ENCODE data around the gene C5AR2.

GRCh38 chr19:47381653-47382279 lies 49.8 kb downstream of the C5AR2 start:
- TF ChIP-seq, protein P1, sequence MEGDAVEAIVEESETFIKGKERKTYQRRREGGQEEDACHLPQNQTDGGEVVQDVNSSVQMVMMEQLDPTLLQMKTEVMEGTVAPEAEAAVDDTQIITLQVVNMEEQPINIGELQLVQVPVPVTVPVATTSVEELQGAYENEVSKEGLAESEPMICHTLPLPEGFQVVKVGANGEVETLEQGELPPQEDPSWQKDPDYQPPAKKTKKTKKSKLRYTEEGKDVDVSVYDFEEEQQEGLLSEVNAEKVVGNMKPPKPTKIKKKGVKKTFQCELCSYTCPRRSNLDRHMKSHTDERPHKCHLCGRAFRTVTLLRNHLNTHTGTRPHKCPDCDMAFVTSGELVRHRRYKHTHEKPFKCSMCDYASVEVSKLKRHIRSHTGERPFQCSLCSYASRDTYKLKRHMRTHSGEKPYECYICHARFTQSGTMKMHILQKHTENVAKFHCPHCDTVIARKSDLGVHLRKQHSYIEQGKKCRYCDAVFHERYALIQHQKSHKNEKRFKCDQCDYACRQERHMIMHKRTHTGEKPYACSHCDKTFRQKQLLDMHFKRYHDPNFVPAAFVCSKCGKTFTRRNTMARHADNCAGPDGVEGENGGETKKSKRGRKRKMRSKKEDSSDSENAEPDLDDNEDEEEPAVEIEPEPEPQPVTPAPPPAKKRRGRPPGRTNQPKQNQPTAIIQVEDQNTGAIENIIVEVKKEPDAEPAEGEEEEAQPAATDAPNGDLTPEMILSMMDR (IDR thresholded peaks at IDR 0.05), result no peak
- no peak for TF ChIP-seq FOXM1 (IDR thresholded peaks at IDR 0.05; ENCODE audit: low read depth)
- no peak for TF ChIP-seq TAF1 (IDR thresholded peaks at IDR 0.05; ENCODE audit: borderline replicate concordance, low read depth, low read length)
- TF ChIP-seq POLR2AphosphoS5 (IDR thresholded peaks at IDR 0.05; ENCODE audit: low read depth, low read length), result no peak
- no peak for TF ChIP-seq SIN3A (IDR thresholded peaks at IDR 0.05; ENCODE audit: borderline replicate concordance, low read depth, low read length)
- TF ChIP-seq, protein P2, sequence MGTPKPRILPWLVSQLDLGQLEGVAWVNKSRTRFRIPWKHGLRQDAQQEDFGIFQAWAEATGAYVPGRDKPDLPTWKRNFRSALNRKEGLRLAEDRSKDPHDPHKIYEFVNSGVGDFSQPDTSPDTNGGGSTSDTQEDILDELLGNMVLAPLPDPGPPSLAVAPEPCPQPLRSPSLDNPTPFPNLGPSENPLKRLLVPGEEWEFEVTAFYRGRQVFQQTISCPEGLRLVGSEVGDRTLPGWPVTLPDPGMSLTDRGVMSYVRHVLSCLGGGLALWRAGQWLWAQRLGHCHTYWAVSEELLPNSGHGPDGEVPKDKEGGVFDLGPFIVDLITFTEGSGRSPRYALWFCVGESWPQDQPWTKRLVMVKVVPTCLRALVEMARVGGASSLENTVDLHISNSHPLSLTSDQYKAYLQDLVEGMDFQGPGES (IDR thresholded peaks at IDR 0.05; ENCODE audit: low read depth, low read length), result no peak
- no peak for TF ChIP-seq RXRA (IDR thresholded peaks at IDR 0.05; ENCODE audit: borderline replicate concordance, low read depth)
- TF ChIP-seq, protein P3, sequence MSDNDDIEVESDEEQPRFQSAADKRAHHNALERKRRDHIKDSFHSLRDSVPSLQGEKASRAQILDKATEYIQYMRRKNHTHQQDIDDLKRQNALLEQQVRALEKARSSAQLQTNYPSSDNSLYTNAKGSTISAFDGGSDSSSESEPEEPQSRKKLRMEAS (IDR thresholded peaks at IDR 0.05; ENCODE audit: low read depth), result no peak
- no peak for TF ChIP-seq NRF1 (IDR thresholded peaks at IDR 0.05; ENCODE audit: low read depth, low read length)
- no peak for TF ChIP-seq RFX5 (IDR thresholded peaks at IDR 0.05; ENCODE audit: low read length)
- TF ChIP-seq SMC3 (IDR thresholded peaks at IDR 0.05; ENCODE audit: low read depth, low read length), result no peak

All from SK-N-SH (cell line).